ENCODE data around the gene ITPR3.

The ITPR3 gene

GRCh38 chr6:33688451-33689147 lies 67.5 kb downstream of the ITPR3 start:
- Histone ChIP-seq H3K4me1 (ENCODE audit: control insufficient read depth in 1 of 2, insufficient read depth in 2 of 2, low read length in 2 of 2) (peaks cover 5 to 11% of the 10 kb centered on the region in 2 donors), H3K27ac (ENCODE audit: low read depth, low read length) (no peak overlapping the region), H3K9me3 (ENCODE audit: control insufficient read depth in 1 of 2, low read length in 2 of 2) (no peaks in the 10 kb centered on the region), H3K4me3 (ENCODE audit: low read depth in 1 of 2, low read length in 2 of 2) (no peak overlapping the region), H3K9ac (ENCODE audit: low read depth in 1 of 2, low read length in 2 of 2) (no peak overlapping the region), H3K36me3 (ENCODE audit: control insufficient read depth in 1 of 2, insufficient read depth in 2 of 2, low read length in 2 of 2) (peaks cover 61 to 97% of the 10 kb centered on the region in 2 donors), H3K27me3 (ENCODE audit: control insufficient read depth in 1 of 2, insufficient read depth in 2 of 2, low read length in 2 of 2) (no peaks in the 10 kb centered on the region)

GRCh38 chr6:33689148-33689494 lies 68.0 kb downstream of the ITPR3 start:
- peaks cover 62 to 97% of the 10 kb centered on the region in 2 donors for H3K36me3 ChIP-seq (ENCODE audit: control insufficient read depth in 1 of 2, insufficient read depth in 2 of 2, low read length in 2 of 2)
- H3K27ac ChIP-seq (ENCODE audit: low read depth, low read length): no peak overlapping the region
- H3K9ac ChIP-seq (ENCODE audit: low read depth in 1 of 2, low read length in 2 of 2): no peak overlapping the region
- no peak overlapping the region for H3K4me3 ChIP-seq (ENCODE audit: low read depth in 1 of 2, low read length in 2 of 2)
- H3K27me3 ChIP-seq (ENCODE audit: control insufficient read depth in 1 of 2, insufficient read depth in 2 of 2, low read length in 2 of 2): no peaks in the 10 kb centered on the region
- H3K4me1 ChIP-seq (ENCODE audit: control insufficient read depth in 1 of 2, insufficient read depth in 2 of 2, low read length in 2 of 2): peaks cover 9 to 16% of the 10 kb centered on the region in 2 donors
- H3K9me3 ChIP-seq (ENCODE audit: control insufficient read depth in 1 of 2, low read length in 2 of 2): no peaks in the 10 kb centered on the region

GRCh38 chr6:33689879-33690278 lies 68.8 kb downstream of the ITPR3 start:
- Histone ChIP-seq H3K9me3 (ENCODE audit: control insufficient read depth in 1 of 2, low read length in 2 of 2) (no peaks in the 10 kb centered on the region), H3K27ac (ENCODE audit: low read depth, low read length) (no peak overlapping the region), H3K9ac (ENCODE audit: low read depth in 1 of 2, low read length in 2 of 2) (no peak overlapping the region), H3K4me3 (ENCODE audit: low read depth in 1 of 2, low read length in 2 of 2) (no peak overlapping the region), H3K36me3 (ENCODE audit: control insufficient read depth in 1 of 2, insufficient read depth in 2 of 2, low read length in 2 of 2) (peaks cover 56 to 96% of the 10 kb centered on the region in 2 donors), H3K27me3 (ENCODE audit: control insufficient read depth in 1 of 2, insufficient read depth in 2 of 2, low read length in 2 of 2) (no peaks in the 10 kb centered on the region), H3K4me1 (ENCODE audit: control insufficient read depth in 1 of 2, insufficient read depth in 2 of 2, low read length in 2 of 2) (peaks cover 9 to 24% of the 10 kb centered on the region in 2 donors)

DNA sequence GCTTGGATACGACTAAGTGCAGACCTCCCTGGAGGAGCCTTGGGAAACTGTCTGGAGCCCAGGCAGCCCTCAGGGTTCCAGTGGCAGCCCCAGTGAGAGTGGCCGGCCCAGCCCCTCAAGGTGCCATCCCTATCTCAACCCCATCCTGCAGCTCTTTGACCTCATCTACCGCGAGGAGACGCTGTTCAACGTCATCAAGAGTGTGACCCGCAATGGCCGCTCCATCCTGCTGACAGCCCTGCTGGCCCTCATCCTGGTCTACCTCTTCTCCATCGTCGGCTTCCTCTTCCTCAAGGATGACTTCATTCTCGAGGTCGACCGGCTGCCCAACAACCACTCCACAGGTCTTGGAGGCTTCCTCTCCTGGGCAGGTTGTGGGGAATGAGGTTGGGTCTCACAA lies 69.6 kb downstream of the ITPR3 start:
- H3K4me3 ChIP-seq (ENCODE audit: low read depth in 1 of 2, low read length in 2 of 2): no peak overlapping the region
- H3K9ac ChIP-seq (ENCODE audit: low read depth in 1 of 2, low read length in 2 of 2): no peak overlapping the region
- no peaks in the 10 kb centered on the region for H3K9me3 ChIP-seq (ENCODE audit: control insufficient read depth in 1 of 2, low read length in 2 of 2)
- H3K27me3 ChIP-seq (ENCODE audit: control insufficient read depth in 1 of 2, insufficient read depth in 2 of 2, low read length in 2 of 2): no peaks in the 10 kb centered on the region
- H3K27ac ChIP-seq (ENCODE audit: low read depth, low read length): no peak overlapping the region
- H3K4me1 ChIP-seq (ENCODE audit: control insufficient read depth in 1 of 2, insufficient read depth in 2 of 2, low read length in 2 of 2): peaks cover 9 to 24% of the 10 kb centered on the region in 2 donors
- H3K36me3 ChIP-seq (ENCODE audit: control insufficient read depth in 1 of 2, insufficient read depth in 2 of 2, low read length in 2 of 2): peaks cover 54 to 96% of the 10 kb centered on the region in 2 donors

DNA sequence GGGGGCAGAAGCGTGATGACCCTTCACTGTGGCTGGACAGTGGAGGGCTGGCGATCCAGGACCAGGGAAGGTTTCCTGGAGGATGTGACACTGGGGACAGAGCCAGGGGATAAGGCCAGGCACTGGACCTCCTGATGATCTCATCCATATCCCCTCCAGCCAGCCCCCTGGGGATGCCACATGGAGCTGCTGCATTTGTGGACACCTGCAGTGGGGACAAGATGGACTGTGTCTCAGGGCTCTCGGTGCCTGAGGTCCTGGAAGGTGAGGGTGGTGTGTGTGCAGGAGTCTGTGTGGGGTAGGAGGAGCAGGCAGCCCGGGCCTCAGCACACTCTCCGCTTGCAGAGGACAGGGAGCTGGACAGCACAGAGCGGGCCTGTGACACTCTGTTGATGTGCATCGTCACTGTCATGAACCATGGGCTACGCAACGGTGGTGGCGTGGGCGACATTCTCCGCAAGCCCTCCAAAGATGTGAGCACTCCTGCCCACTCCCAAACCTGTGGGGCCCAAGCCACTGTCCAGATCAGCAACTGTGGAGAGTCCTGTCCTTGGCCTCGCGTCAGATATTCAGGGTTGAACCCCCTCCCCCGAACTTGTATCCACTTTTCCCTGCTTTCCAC lies 70.4 kb downstream of the ITPR3 start:
- no peaks in the 10 kb centered on the region for H3K9me3 ChIP-seq (ENCODE audit: control insufficient read depth in 1 of 2, low read length in 2 of 2)
- peaks cover 10 to 24% of the 10 kb centered on the region in 2 donors for H3K4me1 ChIP-seq (ENCODE audit: control insufficient read depth in 1 of 2, insufficient read depth in 2 of 2, low read length in 2 of 2)
- H3K9ac ChIP-seq (ENCODE audit: low read depth in 1 of 2, low read length in 2 of 2): no peak overlapping the region
- H3K27me3 ChIP-seq (ENCODE audit: control insufficient read depth in 1 of 2, insufficient read depth in 2 of 2, low read length in 2 of 2): no peaks in the 10 kb centered on the region
- H3K4me3 ChIP-seq (ENCODE audit: low read depth in 1 of 2, low read length in 2 of 2): no peak overlapping the region
- peak overlapping the region; percentile 17 for H3K27ac ChIP-seq (ENCODE audit: low read depth, low read length)
- peaks cover 56 to 95% of the 10 kb centered on the region in 2 donors for H3K36me3 ChIP-seq (ENCODE audit: control insufficient read depth in 1 of 2, insufficient read depth in 2 of 2, low read length in 2 of 2)

- Histone ChIP-seq H3K27me3 (ENCODE audit: control insufficient read depth in 1 of 2, insufficient read depth in 2 of 2, low read length in 2 of 2) (no peaks in the 10 kb centered on the region), H3K4me3 (ENCODE audit: low read depth in 1 of 2, low read length in 2 of 2) (no peak overlapping the region), H3K9me3 (ENCODE audit: control insufficient read depth in 1 of 2, low read length in 2 of 2) (no peaks in the 10 kb centered on the region), H3K27ac (ENCODE audit: low read depth, low read length) (no peak overlapping the region), H3K9ac (ENCODE audit: low read depth in 1 of 2, low read length in 2 of 2) (no peak overlapping the region), H3K4me1 (ENCODE audit: control insufficient read depth in 1 of 2, insufficient read depth in 2 of 2, low read length in 2 of 2) (peaks cover 15 to 24% of the 10 kb centered on the region in 2 donors), H3K36me3 (ENCODE audit: control insufficient read depth in 1 of 2, insufficient read depth in 2 of 2, low read length in 2 of 2) (peaks cover 61 to 95% of the 10 kb centered on the region in 2 donors)
Observed at GRCh38 chr6:33692078-33692759, 71.1 kb downstream of the ITPR3 start.

DNA sequence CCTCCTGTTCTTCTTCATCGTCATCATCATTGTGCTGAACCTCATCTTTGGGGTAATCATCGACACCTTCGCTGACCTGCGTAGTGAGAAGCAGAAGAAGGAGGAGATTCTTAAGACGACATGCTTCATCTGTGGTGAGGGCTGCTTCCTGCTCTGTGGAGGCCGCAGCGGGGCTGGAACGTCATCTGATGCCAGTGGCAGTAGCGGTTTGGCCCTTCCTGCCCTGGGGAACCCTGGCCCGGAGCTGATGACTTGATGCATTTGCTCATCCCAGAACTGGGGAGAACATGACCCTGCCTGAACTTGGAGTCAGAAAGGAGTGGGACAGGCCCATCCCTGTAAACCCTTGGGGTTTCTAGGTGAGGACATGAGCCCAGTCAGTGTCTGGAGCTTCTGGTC lies 71.6 kb downstream of the ITPR3 start:
- H3K4me3 ChIP-seq (ENCODE audit: low read depth in 1 of 2, low read length in 2 of 2): peak overlapping the region in 1 of 2 donors; percentile 32
- no peak overlapping the region for H3K27ac ChIP-seq (ENCODE audit: low read depth, low read length)
- no peaks in the 10 kb centered on the region for H3K9me3 ChIP-seq (ENCODE audit: control insufficient read depth in 1 of 2, low read length in 2 of 2)
- H3K27me3 ChIP-seq (ENCODE audit: control insufficient read depth in 1 of 2, insufficient read depth in 2 of 2, low read length in 2 of 2): no peaks in the 10 kb centered on the region
- H3K36me3 ChIP-seq (ENCODE audit: control insufficient read depth in 1 of 2, insufficient read depth in 2 of 2, low read length in 2 of 2): peaks cover 61 to 95% of the 10 kb centered on the region in 2 donors
- peaks cover 15 to 24% of the 10 kb centered on the region in 2 donors for H3K4me1 ChIP-seq (ENCODE audit: control insufficient read depth in 1 of 2, insufficient read depth in 2 of 2, low read length in 2 of 2)
- no peak overlapping the region for H3K9ac ChIP-seq (ENCODE audit: low read depth in 1 of 2, low read length in 2 of 2)

- Histone ChIP-seq H3K9ac (ENCODE audit: low read depth in 1 of 2, low read length in 2 of 2) (no peak overlapping the region), H3K36me3 (ENCODE audit: control insufficient read depth in 1 of 2, insufficient read depth in 2 of 2, low read length in 2 of 2) (peaks cover 61 to 96% of the 10 kb centered on the region in 2 donors), H3K9me3 (ENCODE audit: control insufficient read depth in 1 of 2, low read length in 2 of 2) (no peaks in the 10 kb centered on the region), H3K27me3 (ENCODE audit: control insufficient read depth in 1 of 2, insufficient read depth in 2 of 2, low read length in 2 of 2) (no peaks in the 10 kb centered on the region), H3K4me1 (ENCODE audit: control insufficient read depth in 1 of 2, insufficient read depth in 2 of 2, low read length in 2 of 2) (peaks cover 15 to 24% of the 10 kb centered on the region in 2 donors), H3K27ac (ENCODE audit: low read depth, low read length) (no peak overlapping the region), H3K4me3 (ENCODE audit: low read depth in 1 of 2, low read length in 2 of 2) (peak overlapping the region in 1 of 2 donors; percentile 32)
Observed at GRCh38 chr6:33693186-33694105, 72.3 kb downstream of the ITPR3 start.

DNA sequence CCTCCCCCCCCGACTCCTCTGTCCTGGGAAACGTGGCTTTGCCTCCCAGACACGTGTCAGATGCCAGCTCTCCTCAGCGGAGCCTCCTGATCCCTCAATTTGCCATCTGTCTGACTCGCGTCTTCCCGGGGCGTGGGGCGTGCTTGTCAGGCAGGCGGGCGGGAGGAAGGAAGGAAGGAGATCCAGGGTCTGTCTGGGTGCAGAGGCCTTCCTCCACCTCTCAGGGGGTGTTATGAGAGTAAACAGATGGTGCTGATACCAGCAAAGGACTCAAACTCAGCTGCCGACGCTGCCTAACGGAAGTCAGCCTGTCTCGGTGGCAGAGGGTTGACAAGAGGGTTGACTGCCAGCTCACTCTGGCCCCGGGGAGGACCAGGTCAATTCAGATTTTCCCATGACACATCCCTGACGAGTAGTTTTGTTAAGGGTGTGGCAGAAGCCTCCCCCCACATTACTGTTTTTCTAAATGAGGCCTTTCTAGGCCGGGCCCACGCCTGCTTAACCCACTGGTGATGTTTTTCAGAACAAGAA lies 73.3 kb downstream of the ITPR3 start:
- H3K27me3 ChIP-seq (ENCODE audit: control insufficient read depth in 1 of 2, insufficient read depth in 2 of 2, low read length in 2 of 2): no peaks in the 10 kb centered on the region
- H3K27ac ChIP-seq (ENCODE audit: low read depth, low read length): no peak overlapping the region
- H3K4me1 ChIP-seq (ENCODE audit: control insufficient read depth in 1 of 2, insufficient read depth in 2 of 2, low read length in 2 of 2): peaks cover 15 to 24% of the 10 kb centered on the region in 2 donors
- H3K36me3 ChIP-seq (ENCODE audit: control insufficient read depth in 1 of 2, insufficient read depth in 2 of 2, low read length in 2 of 2): peaks cover 56 to 92% of the 10 kb centered on the region in 2 donors
- no peak overlapping the region for H3K9ac ChIP-seq (ENCODE audit: low read depth in 1 of 2, low read length in 2 of 2)
- no peaks in the 10 kb centered on the region for H3K9me3 ChIP-seq (ENCODE audit: control insufficient read depth in 1 of 2, low read length in 2 of 2)
- H3K4me3 ChIP-seq (ENCODE audit: low read depth in 1 of 2, low read length in 2 of 2): no peak overlapping the region
